ENCODE measurements around the gene C2orf42.
"Not testable (repeated sequence)": the region's sequence is repeated elsewhere in the genome, so short reads cannot be mapped to it uniquely, and the experiment has no call there.

The C2orf42 gene

GRCh38 chr2:70102323-70102905 lies 88.4 kb downstream of the C2orf42 start:
- not testable (repeated sequence) for DNase-seq (ENCODE audit: low read depth in 2 of 2)

- DNase-seq (ENCODE audit: low read depth in 2 of 2): not testable (repeated sequence)
Observed at GRCh38 chr2:70101686-70102085, 89.1 kb downstream of the C2orf42 start.

GRCh38 chr2:70101174-70101573 lies 89.6 kb downstream of the C2orf42 start:
- DNase-seq (ENCODE audit: low read depth in 2 of 2): no peak
